GM23338 (cell line): Measurements from ENCODE around the gene MAPK8IP3. TPM values are rescaled to one million over a fixed set of nuclear protein-coding genes. Genes with fewer than 3 reads are reported as not detected.

Source experiments
- ATAC-seq: fragments of 200-7000 bp; cut with Tn5 transposase; 3 replicates; pipeline ENCODE4 v1.9.1; 2020
- DNase-seq: peaks from one replicate; pipeline ENCODE4 v3.0.0-alpha.2; 2015; ENCODE audit warnings: low spot score
- H2AFZ ChIP-seq: fragments of 200-600 bp; sonication (generic); 2 replicates; pipeline ENCODE4 v1.8.0; 2016; ENCODE audit warnings: antibody characterized with exemption, mild to moderate bottlenecking, moderate library complexity
- H3F3A ChIP-seq: fragments of 200-600 bp; sonication (generic); replicated peaks from 2 replicates; pipeline ENCODE4 v1.8.0; 2017; ENCODE audit warnings: antibody characterized with exemption, mixed run types, low read depth
- H3K27ac ChIP-seq: fragments of 200-600 bp; sonication (generic); 2 replicates; pipeline ENCODE4 v1.6.1; 2016; ENCODE audit warnings: low read depth
- H3K27me3 ChIP-seq: fragments of 200-600 bp; sonication (generic); 2 replicates; pipeline ENCODE4 v1.8.0; 2016; ENCODE audit warnings: mild to moderate bottlenecking, mixed run types, moderate library complexity; ENCODE audit not compliant: insufficient read depth
- H3K36me3 ChIP-seq: fragments of 200-600 bp; sonication (generic); 2 replicates; pipeline ENCODE4 v1.8.0; 2016; ENCODE audit warnings: mild to moderate bottlenecking; ENCODE audit not compliant: insufficient read depth
- H3K4me1 ChIP-seq: fragments of 200-600 bp; sonication (generic); 2 replicates; pipeline ENCODE4 v1.8.0; 2016; ENCODE audit warnings: mild to moderate bottlenecking, moderate library complexity; ENCODE audit not compliant: insufficient read depth
- H3K4me2 ChIP-seq: fragments of 200-600 bp; sonication (generic); 2 replicates; pipeline ENCODE4 v1.7.1; 2017; ENCODE audit warnings: mixed run types
- H3K4me3 ChIP-seq: fragments of 200-600 bp; sonication (generic); 2 replicates; pipeline ENCODE4 v1.6.1; 2016; ENCODE audit warnings: mixed run types
- H3K79me2 ChIP-seq: fragments of 200-600 bp; sonication (generic); replicated peaks from 2 replicates; pipeline ENCODE4 v1.8.0; 2017; ENCODE audit warnings: mild to moderate bottlenecking; ENCODE audit not compliant: insufficient read depth
- H3K9me2 ChIP-seq: fragments of 200-600 bp; sonication (generic); 2 replicates; pipeline ENCODE4 v1.8.0; 2017; ENCODE audit not compliant: insufficient read depth
- H4K20me1 ChIP-seq: fragments of 200-600 bp; sonication (generic); replicated peaks from 2 replicates; pipeline ENCODE4 v1.8.0; 2017; ENCODE audit warnings: mild to moderate bottlenecking; ENCODE audit not compliant: insufficient read depth
- H3K27ac Mint-ChIP-seq: 2 replicates; pipeline ENCODE4 v1.8.0; 2020; ENCODE audit warnings: inconsistent platforms, mild to moderate bottlenecking, moderate library complexity, mixed read lengths
- H3K27me3 Mint-ChIP-seq: 3 replicates; pipeline ENCODE4 v1.8.0; 2022; ENCODE audit warnings: low read depth, mild to moderate bottlenecking, moderate library complexity, mixed read lengths, inconsistent platforms; ENCODE audit not compliant: insufficient read depth, poor library complexity
- H3K36me3 Mint-ChIP-seq: 3 replicates; pipeline ENCODE4 v1.8.0; 2021; ENCODE audit warnings: low read depth, mild to moderate bottlenecking, inconsistent platforms, moderate library complexity, mixed read lengths
- H3K4me1 Mint-ChIP-seq: 3 replicates; pipeline ENCODE4 v1.8.0; 2020; ENCODE audit warnings: mild to moderate bottlenecking, inconsistent platforms, mixed read lengths
- H3K4me3 Mint-ChIP-seq: 3 replicates; pipeline ENCODE4 v1.8.0; 2021; ENCODE audit warnings: moderate library complexity, mild to moderate bottlenecking, inconsistent platforms, mixed read lengths
- H3K9me3 Mint-ChIP-seq: 3 replicates; pipeline ENCODE4 v1.8.0; 2020; ENCODE audit warnings: moderate library complexity, mild to moderate bottlenecking, inconsistent platforms, mixed read lengths
- CREB1 ChIP-seq: fragments of 250-450 bp; sonication (Bioruptor Pico); IDR thresholded peaks from 2 replicates; pipeline ENCODE4 v1.5.0; 2020; ENCODE audit warnings: low read depth, mild to moderate bottlenecking, moderate library complexity
- CTCF ChIP-seq, 2 experiments: fragments of 200-600 bp in 1 of 2; sonication (generic) in 1 of 2; conservative IDR thresholded peaks; 2 replicates each; pipeline versions ENCODE4 v1.5.1 to v1.6.1; 2016 to 2017; ENCODE audit warnings: antibody characterized with exemption in 2 of 2, low read depth in 2 of 2, mild to moderate bottlenecking in 2 of 2, moderate library complexity in 1 of 2
- EZH2 ChIP-seq: fragments of 200-600 bp; sonication (generic); IDR thresholded peaks from one replicate; pipeline ENCODE4 v1.8.0; 2017; ENCODE audit warnings: antibody characterized with exemption, mild to moderate bottlenecking, low read depth; ENCODE audit not compliant: unreplicated experiment
- EZH2phosphoT487 ChIP-seq: fragments of 200-600 bp; sonication (generic); IDR thresholded peaks from one replicate; pipeline ENCODE4 v1.8.1; 2018; ENCODE audit warnings: antibody characterized with exemption; ENCODE audit not compliant: unreplicated experiment
- JUNB ChIP-seq: IDR thresholded peaks from one replicate; pipeline ENCODE4 v1.6.1; 2016; ENCODE audit warnings: antibody characterized with exemption; ENCODE audit not compliant: unreplicated experiment
- NANOG ChIP-seq: IDR thresholded peaks from 2 replicates; pipeline ENCODE4 v1.6.1; 2016; ENCODE audit warnings: antibody characterized with exemption, borderline replicate concordance
- POLR2AphosphoS5 ChIP-seq: IDR thresholded peaks from 2 replicates; pipeline ENCODE4 v1.6.1; 2016; ENCODE audit warnings: antibody characterized with exemption, low read depth
- STAT1 ChIP-seq: IDR thresholded peaks from one replicate; pipeline ENCODE4 v1.6.1; 2016; ENCODE audit warnings: antibody characterized with exemption; ENCODE audit not compliant: unreplicated experiment
- ZNF114 ChIP-seq: fragments of 250-450 bp; sonication (Bioruptor Pico); IDR thresholded peaks from 2 replicates; pipeline ENCODE4 v1.5.0; 2020; ENCODE audit warnings: mild to moderate bottlenecking, moderate library complexity
- ZNF331 ChIP-seq: fragments of 250-450 bp; sonication (Bioruptor Pico); IDR thresholded peaks from 2 replicates; pipeline ENCODE4 v1.5.0; 2020; ENCODE audit warnings: low read depth, mild to moderate bottlenecking, moderate library complexity
- polyA plus RNA-seq: library from polyadenylated mRNA; unstranded; fragments of >200 nt; fragmentation: Nextera tagmentation; extraction: Ambion mirVana; gene quantifications from 2 replicates; pipeline ENCODE4 v1.2.1, GENCODE V29; 2016
- total RNA-seq: library from RNA; depleted of rRNA; stranded (reverse); fragments of >200 nt; shearing (Covaris generic); gene quantifications from 2 replicates; pipeline ENCODE4 v1.2.3, GENCODE V29; 2014
- TF ChIP-seq, protein P1 (sequence below): fragments of 250-450 bp; sonication (Bioruptor Pico); IDR thresholded peaks from 2 replicates; pipeline ENCODE4 v1.5.0; 2020; ENCODE audit warnings: mild to moderate bottlenecking, moderate library complexity
- TF ChIP-seq, protein P2 (sequence below): IDR thresholded peaks from one replicate; pipeline ENCODE4 v1.6.1; 2018; ENCODE audit warnings: antibody characterized with exemption; ENCODE audit not compliant: unreplicated experiment
- TF ChIP-seq, protein P3 (sequence below): IDR thresholded peaks from 2 replicates; pipeline ENCODE4 v1.6.1; 2016; ENCODE audit warnings: antibody characterized with exemption

MAPK8IP3 gene
- total and polyA plus RNA-seq, 2 experiments from 2014 or later: 11.3 to 58.4 TPM

DNA sequence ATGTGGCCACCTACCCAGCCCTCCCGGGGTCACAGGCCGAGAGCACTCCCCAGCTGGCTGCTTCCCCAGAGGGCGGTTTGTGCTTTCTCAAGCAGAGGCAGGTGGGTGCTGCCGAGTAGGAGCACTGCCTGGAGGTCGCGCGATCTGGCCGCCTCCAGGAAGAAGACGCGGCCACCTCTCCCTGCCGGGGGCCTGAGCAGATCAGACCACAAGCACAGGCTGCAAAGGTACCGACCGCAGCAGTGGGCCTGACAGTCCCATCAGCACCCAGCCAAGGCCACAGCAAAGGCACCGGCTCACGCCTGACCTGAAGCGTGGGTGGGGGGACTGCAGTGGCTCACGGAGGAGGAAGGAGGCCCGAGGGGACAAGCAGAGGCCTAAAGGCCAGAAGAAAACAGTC is 102.7 kb downstream of the MAPK8IP3 start:
- TF ChIP-seq EZH2phosphoT487 (no peak), POLR2AphosphoS5 (no peak), CTCF (conservative IDR thresholded peaks at IDR 0.05; ENCODE audit: low read depth in 2 of 2) (no peak), CREB1 (CRISPR knock-in tag) (no peak), ZNF114 (no peak), EZH2 (no peak), STAT1 (no peak), NANOG (no peak), JUNB (no peak), ZNF331 (no peak)
- TF ChIP-seq, protein P1, sequence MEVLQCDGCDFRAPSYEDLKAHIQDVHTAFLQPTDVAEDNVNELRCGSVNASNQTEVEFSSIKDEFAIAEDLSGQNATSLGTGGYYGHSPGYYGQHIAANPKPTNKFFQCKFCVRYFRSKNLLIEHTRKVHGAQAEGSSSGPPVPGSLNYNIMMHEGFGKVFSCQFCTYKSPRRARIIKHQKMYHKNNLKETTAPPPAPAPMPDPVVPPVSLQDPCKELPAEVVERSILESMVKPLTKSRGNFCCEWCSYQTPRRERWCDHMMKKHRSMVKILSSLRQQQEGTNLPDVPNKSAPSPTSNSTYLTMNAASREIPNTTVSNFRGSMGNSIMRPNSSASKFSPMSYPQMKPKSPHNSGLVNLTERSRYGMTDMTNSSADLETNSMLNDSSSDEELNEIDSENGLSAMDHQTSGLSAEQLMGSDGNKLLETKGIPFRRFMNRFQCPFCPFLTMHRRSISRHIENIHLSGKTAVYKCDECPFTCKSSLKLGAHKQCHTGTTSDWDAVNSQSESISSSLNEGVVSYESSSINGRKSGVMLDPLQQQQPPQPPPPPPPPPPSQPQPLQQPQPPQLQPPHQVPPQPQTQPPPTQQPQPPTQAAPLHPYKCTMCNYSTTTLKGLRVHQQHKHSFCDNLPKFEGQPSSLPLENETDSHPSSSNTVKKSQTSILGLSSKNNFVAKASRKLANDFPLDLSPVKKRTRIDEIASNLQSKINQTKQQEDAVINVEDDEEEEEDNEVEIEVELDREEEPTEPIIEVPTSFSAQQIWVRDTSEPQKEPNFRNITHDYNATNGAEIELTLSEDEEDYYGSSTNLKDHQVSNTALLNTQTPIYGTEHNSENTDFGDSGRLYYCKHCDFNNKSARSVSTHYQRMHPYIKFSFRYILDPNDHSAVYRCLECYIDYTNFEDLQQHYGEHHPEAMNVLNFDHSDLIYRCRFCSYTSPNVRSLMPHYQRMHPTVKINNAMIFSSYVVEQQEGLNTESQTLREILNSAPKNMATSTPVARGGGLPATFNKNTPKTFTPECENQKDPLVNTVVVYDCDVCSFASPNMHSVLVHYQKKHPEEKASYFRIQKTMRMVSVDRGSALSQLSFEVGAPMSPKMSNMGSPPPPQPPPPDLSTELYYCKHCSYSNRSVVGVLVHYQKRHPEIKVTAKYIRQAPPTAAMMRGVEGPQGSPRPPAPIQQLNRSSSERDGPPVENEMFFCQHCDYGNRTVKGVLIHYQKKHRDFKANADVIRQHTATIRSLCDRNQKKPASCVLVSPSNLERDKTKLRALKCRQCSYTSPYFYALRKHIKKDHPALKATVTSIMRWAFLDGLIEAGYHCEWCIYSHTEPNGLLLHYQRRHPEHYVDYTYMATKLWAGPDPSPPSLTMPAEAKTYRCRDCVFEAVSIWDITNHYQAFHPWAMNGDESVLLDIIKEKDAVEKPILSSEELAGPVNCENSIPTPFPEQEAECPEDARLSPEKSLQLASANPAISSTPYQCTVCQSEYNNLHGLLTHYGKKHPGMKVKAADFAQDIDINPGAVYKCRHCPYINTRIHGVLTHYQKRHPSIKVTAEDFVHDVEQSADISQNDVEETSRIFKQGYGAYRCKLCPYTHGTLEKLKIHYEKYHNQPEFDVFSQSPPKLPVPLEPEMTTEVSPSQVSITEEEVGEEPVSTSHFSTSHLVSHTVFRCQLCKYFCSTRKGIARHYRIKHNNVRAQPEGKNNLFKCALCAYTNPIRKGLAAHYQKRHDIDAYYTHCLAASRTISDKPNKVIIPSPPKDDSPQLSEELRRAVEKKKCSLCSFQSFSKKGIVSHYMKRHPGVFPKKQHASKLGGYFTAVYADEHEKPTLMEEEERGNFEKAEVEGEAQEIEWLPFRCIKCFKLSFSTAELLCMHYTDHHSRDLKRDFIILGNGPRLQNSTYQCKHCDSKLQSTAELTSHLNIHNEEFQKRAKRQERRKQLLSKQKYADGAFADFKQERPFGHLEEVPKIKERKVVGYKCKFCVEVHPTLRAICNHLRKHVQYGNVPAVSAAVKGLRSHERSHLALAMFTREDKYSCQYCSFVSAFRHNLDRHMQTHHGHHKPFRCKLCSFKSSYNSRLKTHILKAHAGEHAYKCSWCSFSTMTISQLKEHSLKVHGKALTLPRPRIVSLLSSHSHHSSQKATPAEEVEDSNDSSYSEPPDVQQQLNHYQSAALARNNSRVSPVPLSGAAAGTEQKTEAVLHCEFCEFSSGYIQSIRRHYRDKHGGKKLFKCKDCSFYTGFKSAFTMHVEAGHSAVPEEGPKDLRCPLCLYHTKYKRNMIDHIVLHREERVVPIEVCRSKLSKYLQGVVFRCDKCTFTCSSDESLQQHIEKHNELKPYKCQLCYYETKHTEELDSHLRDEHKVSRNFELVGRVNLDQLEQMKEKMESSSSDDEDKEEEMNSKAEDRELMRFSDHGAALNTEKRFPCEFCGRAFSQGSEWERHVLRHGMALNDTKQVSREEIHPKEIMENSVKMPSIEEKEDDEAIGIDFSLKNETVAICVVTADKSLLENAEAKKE: no peak
- TF ChIP-seq, protein P2, sequence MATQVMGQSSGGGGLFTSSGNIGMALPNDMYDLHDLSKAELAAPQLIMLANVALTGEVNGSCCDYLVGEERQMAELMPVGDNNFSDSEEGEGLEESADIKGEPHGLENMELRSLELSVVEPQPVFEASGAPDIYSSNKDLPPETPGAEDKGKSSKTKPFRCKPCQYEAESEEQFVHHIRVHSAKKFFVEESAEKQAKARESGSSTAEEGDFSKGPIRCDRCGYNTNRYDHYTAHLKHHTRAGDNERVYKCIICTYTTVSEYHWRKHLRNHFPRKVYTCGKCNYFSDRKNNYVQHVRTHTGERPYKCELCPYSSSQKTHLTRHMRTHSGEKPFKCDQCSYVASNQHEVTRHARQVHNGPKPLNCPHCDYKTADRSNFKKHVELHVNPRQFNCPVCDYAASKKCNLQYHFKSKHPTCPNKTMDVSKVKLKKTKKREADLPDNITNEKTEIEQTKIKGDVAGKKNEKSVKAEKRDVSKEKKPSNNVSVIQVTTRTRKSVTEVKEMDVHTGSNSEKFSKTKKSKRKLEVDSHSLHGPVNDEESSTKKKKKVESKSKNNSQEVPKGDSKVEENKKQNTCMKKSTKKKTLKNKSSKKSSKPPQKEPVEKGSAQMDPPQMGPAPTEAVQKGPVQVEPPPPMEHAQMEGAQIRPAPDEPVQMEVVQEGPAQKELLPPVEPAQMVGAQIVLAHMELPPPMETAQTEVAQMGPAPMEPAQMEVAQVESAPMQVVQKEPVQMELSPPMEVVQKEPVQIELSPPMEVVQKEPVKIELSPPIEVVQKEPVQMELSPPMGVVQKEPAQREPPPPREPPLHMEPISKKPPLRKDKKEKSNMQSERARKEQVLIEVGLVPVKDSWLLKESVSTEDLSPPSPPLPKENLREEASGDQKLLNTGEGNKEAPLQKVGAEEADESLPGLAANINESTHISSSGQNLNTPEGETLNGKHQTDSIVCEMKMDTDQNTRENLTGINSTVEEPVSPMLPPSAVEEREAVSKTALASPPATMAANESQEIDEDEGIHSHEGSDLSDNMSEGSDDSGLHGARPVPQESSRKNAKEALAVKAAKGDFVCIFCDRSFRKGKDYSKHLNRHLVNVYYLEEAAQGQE: no peak
- TF ChIP-seq, protein P3, sequence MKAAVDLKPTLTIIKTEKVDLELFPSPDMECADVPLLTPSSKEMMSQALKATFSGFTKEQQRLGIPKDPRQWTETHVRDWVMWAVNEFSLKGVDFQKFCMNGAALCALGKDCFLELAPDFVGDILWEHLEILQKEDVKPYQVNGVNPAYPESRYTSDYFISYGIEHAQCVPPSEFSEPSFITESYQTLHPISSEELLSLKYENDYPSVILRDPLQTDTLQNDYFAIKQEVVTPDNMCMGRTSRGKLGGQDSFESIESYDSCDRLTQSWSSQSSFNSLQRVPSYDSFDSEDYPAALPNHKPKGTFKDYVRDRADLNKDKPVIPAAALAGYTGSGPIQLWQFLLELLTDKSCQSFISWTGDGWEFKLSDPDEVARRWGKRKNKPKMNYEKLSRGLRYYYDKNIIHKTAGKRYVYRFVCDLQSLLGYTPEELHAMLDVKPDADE: no peak

More for the DNA sequence above, 102.7 kb downstream of the MAPK8IP3 start:
- no peak overlapping the region for H3K4me2 ChIP-seq
- no peak overlapping the region for H3K27ac Mint-ChIP-seq
- no peak overlapping the region for H3K27ac ChIP-seq
- H3K36me3 ChIP-seq: no peaks in the 10 kb centered on the region
- H3K4me3 ChIP-seq: no peak overlapping the region
- DNase-seq (no peak), ATAC-seq (no peak)
- H3K4me1 Mint-ChIP-seq: no peaks in the 10 kb centered on the region
- H3K27me3 Mint-ChIP-seq: peaks cover 4% of the 10 kb centered on the region
- H3K36me3 Mint-ChIP-seq: peaks cover 39% of the 10 kb centered on the region
- no peaks in the 10 kb centered on the region; the same call in 1 of the 2 replicates for H4K20me1 ChIP-seq
- no peaks in the 10 kb centered on the region; the same call in 1 of the 2 replicates for H3F3A ChIP-seq
- H3K27me3 ChIP-seq: no peaks in the 10 kb centered on the region
- H3K4me1 ChIP-seq: no peaks in the 10 kb centered on the region
- no peaks in the 10 kb centered on the region; the same call in 1 of the 2 replicates for H3K79me2 ChIP-seq
- peaks cover 16% of the 10 kb centered on the region; the same call in 2 of the 3 replicates for H3K9me3 Mint-ChIP-seq
- no peak overlapping the region for H2AFZ ChIP-seq
- no peaks in the 10 kb centered on the region for H3K9me2 ChIP-seq
- no peak overlapping the region for H3K4me3 Mint-ChIP-seq
